HEK293 (cell line): ENCODE results near the gene LGI2.

Experiments
- CTCF ChIA-PET: fragments of 350-600 bp; formaldehyde crosslinking; extraction: SDS; loops from one replicate; lab custom pipeline; 2021; ENCODE audit warnings: antibody characterized with exemption; lab: Yijun Ruan, JAX
- POLR2A ChIA-PET: fragments of 300-600 bp; formaldehyde crosslinking; extraction: SDS; loops from one replicate; lab custom pipeline; 2020; ENCODE audit warnings: antibody characterized with exemption, inconsistent platforms; lab: Yijun Ruan, JAX
- H3K27ac ChIP-seq: fragments of 200-500 bp; sonication (Bioruptor generic); 2 replicates; pipeline ENCODE4 v1.5.1; 2014; ENCODE audit warnings: low read depth, low read length, control low read depth, inconsistent platforms; ENCODE audit errors: extremely low read depth
- H3K36me3 ChIP-seq, 2 experiments: fragments of 200-500 bp in 1 of 2; sonication (Bioruptor generic) in 1 of 2; 1 replicate in 1 of 2; 2 replicates in 1 of 2; pipeline ENCODE4 v1.5.1; 2014 to 2017; ENCODE audit warnings: inconsistent platforms in 2 of 2, low read length in 2 of 2; ENCODE audit not compliant: control insufficient read depth in 2 of 2, insufficient read depth in 1 of 2
- H3K4me1 ChIP-seq: fragments of 200-500 bp; sonication (Bioruptor generic); 2 replicates; pipeline ENCODE4 v1.5.1; 2014; ENCODE audit warnings: mild to moderate bottlenecking, low read length, inconsistent platforms; ENCODE audit not compliant: control insufficient read depth, insufficient read depth
- H3K4me3 ChIP-seq: 2 replicates; pipeline ENCODE4 v1.5.1; 2011; ENCODE audit warnings: low read depth, mild to moderate bottlenecking, control low read depth, low read length, moderate library complexity
- H3K9me3 ChIP-seq: fragments of 200-500 bp; sonication (Bioruptor generic); 2 replicates; pipeline ENCODE4 v1.5.1; 2014; ENCODE audit warnings: low read depth, low read length, inconsistent platforms; ENCODE audit not compliant: control insufficient read depth, insufficient read depth
- BCL11A ChIP-seq: fragments of 450-650 bp; formaldehyde crosslinking; IDR thresholded peaks from 2 replicates; pipeline ENCODE4 v1.5.1; 2016; ENCODE audit warnings: low read depth, missing biosample characterization, missing genetic modification characterization
- KLF8 ChIP-seq: fragments of 450-650 bp; formaldehyde crosslinking; IDR thresholded peaks from 2 replicates; pipeline ENCODE4 v1.5.1; 2016; ENCODE audit warnings: missing biosample characterization, missing genetic modification characterization
- KLF9 ChIP-seq: fragments of 450-650 bp; formaldehyde crosslinking; IDR thresholded peaks from 2 replicates; pipeline ENCODE4 v1.5.1; 2016; ENCODE audit warnings: missing biosample characterization, missing genetic modification characterization, low read depth
- ZBTB48 ChIP-seq: fragments of 450-650 bp; formaldehyde crosslinking; IDR thresholded peaks from 2 replicates; pipeline ENCODE4 v1.5.1; 2016; ENCODE audit warnings: missing biosample characterization, missing genetic modification characterization
- ZFP69B ChIP-seq: fragments of 450-650 bp; formaldehyde crosslinking; IDR thresholded peaks from 2 replicates; pipeline ENCODE4 v1.5.1; 2016; ENCODE audit warnings: missing biosample characterization, missing genetic modification characterization
- ZNF169 ChIP-seq: fragments of 450-650 bp; formaldehyde crosslinking; IDR thresholded peaks from 2 replicates; pipeline ENCODE4 v1.5.1; 2016; ENCODE audit warnings: missing biosample characterization, missing genetic modification characterization
- ZNF214 ChIP-seq: fragments of 450-650 bp; formaldehyde crosslinking; IDR thresholded peaks from 2 replicates; pipeline ENCODE4 v1.5.1; 2017; ENCODE audit warnings: missing biosample characterization, mild to moderate bottlenecking, missing genetic modification characterization, borderline replicate concordance
- ZNF266 ChIP-seq: fragments of 450-650 bp; formaldehyde crosslinking; IDR thresholded peaks from 2 replicates; pipeline ENCODE4 v1.5.1; 2016; ENCODE audit warnings: missing biosample characterization, missing genetic modification characterization, low read depth
- ZNF324 ChIP-seq: fragments of 450-650 bp; formaldehyde crosslinking; IDR thresholded peaks from 2 replicates; pipeline ENCODE4 v1.5.1; 2016; ENCODE audit warnings: missing biosample characterization, missing genetic modification characterization
- ZNF366 ChIP-seq: fragments of 450-650 bp; formaldehyde crosslinking; conservative IDR thresholded peaks from 2 replicates; pipeline ENCODE4 v1.5.1; 2016; ENCODE audit warnings: missing biosample characterization, missing genetic modification characterization
- ZNF555 ChIP-seq: fragments of 450-650 bp; formaldehyde crosslinking; conservative IDR thresholded peaks from 2 replicates; pipeline ENCODE4 v1.5.1; 2017; ENCODE audit warnings: missing biosample characterization, mild to moderate bottlenecking, missing genetic modification characterization, inconsistent platforms
- ZNF571 ChIP-seq: fragments of 450-650 bp; formaldehyde crosslinking; IDR thresholded peaks from 2 replicates; pipeline ENCODE4 v1.5.0; 2017; ENCODE audit warnings: missing biosample characterization, missing genetic modification characterization
- ZNF600 ChIP-seq: fragments of 450-650 bp; formaldehyde crosslinking; IDR thresholded peaks from 2 replicates; pipeline ENCODE4 v1.5.1; 2016; ENCODE audit warnings: missing biosample characterization, missing genetic modification characterization
- ZNF624 ChIP-seq: fragments of 450-650 bp; formaldehyde crosslinking; IDR thresholded peaks from 2 replicates; pipeline ENCODE4 v1.5.1; 2017; ENCODE audit warnings: missing biosample characterization, missing genetic modification characterization
- ZNF677 ChIP-seq: fragments of 450-650 bp; IDR thresholded peaks from 2 replicates; pipeline ENCODE4 v1.5.0; 2018; ENCODE audit warnings: missing biosample characterization, mild to moderate bottlenecking, missing genetic modification characterization, moderate library complexity
- ZNF777 ChIP-seq: fragments of 450-650 bp; formaldehyde crosslinking; IDR thresholded peaks from 2 replicates; pipeline ENCODE4 v1.5.1; 2017; ENCODE audit warnings: missing biosample characterization, missing genetic modification characterization, borderline replicate concordance
- ZNF785 ChIP-seq: fragments of 450-650 bp; formaldehyde crosslinking; IDR thresholded peaks from 2 replicates; pipeline ENCODE4 v1.5.1; 2016; ENCODE audit warnings: missing biosample characterization, missing genetic modification characterization
- ZNF791 ChIP-seq: fragments of 450-650 bp; formaldehyde crosslinking; IDR thresholded peaks from 2 replicates; pipeline ENCODE4 v1.5.1; 2016; ENCODE audit warnings: missing biosample characterization, missing genetic modification characterization
- TF ChIP-seq, protein P1 (sequence below): fragments of 450-650 bp; formaldehyde crosslinking; IDR thresholded peaks from 2 replicates; pipeline ENCODE4 v1.5.1; 2016; ENCODE audit warnings: missing biosample characterization, missing genetic modification characterization, borderline replicate concordance
- TF ChIP-seq, protein P2 (sequence below): fragments of 450-650 bp; formaldehyde crosslinking; IDR thresholded peaks from 2 replicates; pipeline ENCODE4 v1.5.1; 2016; ENCODE audit warnings: missing biosample characterization, missing genetic modification characterization
- TF ChIP-seq, protein P3 (sequence below): fragments of 450-650 bp; formaldehyde crosslinking; IDR thresholded peaks from 2 replicates; pipeline ENCODE4 v1.5.1; 2016; ENCODE audit warnings: missing biosample characterization, missing genetic modification characterization, borderline replicate concordance
- TF ChIP-seq, protein P4 (sequence below): fragments of 450-650 bp; formaldehyde crosslinking; IDR thresholded peaks from 2 replicates; pipeline ENCODE4 v1.5.1; 2016; ENCODE audit warnings: missing biosample characterization, missing genetic modification characterization
- TF ChIP-seq, protein P5 (sequence below): fragments of 450-650 bp; formaldehyde crosslinking; IDR thresholded peaks from 2 replicates; pipeline ENCODE4 v1.5.1; 2017; ENCODE audit warnings: missing biosample characterization, missing genetic modification characterization

Gene LGI2

DNA sequence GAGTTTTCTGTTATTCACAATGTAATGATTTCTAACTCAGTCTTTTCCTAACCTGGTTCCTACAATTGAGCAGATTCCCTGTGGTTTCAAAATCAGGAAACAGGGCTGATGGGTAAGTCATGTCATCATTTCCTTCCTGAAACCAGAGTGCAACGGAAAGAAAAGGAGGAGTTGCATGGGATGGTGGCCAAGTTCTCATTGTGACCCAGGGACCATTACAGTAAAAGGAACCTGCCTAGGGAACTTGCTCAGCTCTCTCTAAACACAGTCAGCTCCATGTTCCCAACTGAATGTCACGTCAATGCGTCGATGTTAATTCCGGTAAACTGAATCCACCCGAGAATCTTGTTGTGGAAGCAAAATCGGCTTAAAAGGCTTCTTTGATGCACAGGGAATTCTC lies 51.2 kb downstream of the LGI2 start (continued):
- TF ChIP-seq, protein P1, sequence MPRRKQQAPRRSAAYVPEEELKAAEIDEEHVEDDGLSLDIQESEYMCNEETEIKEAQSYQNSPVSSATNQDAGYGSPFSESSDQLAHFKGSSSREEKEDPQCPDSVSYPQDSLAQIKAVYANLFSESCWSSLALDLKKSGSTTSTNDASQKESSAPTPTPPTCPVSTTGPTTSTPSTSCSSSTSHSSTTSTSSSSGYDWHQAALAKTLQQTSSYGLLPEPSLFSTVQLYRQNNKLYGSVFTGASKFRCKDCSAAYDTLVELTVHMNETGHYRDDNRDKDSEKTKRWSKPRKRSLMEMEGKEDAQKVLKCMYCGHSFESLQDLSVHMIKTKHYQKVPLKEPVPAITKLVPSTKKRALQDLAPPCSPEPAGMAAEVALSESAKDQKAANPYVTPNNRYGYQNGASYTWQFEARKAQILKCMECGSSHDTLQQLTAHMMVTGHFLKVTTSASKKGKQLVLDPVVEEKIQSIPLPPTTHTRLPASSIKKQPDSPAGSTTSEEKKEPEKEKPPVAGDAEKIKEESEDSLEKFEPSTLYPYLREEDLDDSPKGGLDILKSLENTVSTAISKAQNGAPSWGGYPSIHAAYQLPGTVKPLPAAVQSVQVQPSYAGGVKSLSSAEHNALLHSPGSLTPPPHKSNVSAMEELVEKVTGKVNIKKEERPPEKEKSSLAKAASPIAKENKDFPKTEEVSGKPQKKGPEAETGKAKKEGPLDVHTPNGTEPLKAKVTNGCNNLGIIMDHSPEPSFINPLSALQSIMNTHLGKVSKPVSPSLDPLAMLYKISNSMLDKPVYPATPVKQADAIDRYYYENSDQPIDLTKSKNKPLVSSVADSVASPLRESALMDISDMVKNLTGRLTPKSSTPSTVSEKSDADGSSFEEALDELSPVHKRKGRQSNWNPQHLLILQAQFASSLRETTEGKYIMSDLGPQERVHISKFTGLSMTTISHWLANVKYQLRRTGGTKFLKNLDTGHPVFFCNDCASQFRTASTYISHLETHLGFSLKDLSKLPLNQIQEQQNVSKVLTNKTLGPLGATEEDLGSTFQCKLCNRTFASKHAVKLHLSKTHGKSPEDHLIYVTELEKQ (tag by site-specific recombination): no peak
- TF ChIP-seq ZNF677 (tag by site-specific recombination): no peak
- TF ChIP-seq ZBTB48: no peak
- TF ChIP-seq, protein P2, sequence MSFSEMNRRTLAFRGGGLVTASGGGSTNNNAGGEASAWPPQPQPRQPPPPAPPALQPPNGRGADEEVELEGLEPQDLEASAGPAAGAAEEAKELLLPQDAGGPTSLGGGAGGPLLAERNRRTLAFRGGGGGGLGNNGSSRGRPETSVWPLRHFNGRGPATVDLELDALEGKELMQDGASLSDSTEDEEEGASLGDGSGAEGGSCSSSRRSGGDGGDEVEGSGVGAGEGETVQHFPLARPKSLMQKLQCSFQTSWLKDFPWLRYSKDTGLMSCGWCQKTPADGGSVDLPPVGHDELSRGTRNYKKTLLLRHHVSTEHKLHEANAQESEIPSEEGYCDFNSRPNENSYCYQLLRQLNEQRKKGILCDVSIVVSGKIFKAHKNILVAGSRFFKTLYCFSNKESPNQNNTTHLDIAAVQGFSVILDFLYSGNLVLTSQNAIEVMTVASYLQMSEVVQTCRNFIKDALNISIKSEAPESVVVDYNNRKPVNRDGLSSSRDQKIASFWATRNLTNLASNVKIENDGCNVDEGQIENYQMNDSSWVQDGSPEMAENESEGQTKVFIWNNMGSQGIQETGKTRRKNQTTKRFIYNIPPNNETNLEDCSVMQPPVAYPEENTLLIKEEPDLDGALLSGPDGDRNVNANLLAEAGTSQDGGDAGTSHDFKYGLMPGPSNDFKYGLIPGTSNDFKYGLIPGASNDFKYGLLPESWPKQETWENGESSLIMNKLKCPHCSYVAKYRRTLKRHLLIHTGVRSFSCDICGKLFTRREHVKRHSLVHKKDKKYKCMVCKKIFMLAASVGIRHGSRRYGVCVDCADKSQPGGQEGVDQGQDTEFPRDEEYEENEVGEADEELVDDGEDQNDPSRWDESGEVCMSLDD: no peak
- TF ChIP-seq, protein P3, sequence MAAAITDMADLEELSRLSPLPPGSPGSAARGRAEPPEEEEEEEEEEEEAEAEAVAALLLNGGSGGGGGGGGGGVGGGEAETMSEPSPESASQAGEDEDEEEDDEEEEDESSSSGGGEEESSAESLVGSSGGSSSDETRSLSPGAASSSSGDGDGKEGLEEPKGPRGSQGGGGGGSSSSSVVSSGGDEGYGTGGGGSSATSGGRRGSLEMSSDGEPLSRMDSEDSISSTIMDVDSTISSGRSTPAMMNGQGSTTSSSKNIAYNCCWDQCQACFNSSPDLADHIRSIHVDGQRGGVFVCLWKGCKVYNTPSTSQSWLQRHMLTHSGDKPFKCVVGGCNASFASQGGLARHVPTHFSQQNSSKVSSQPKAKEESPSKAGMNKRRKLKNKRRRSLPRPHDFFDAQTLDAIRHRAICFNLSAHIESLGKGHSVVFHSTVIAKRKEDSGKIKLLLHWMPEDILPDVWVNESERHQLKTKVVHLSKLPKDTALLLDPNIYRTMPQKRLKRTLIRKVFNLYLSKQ (tag by site-specific recombination): no peak
- no peak for TF ChIP-seq ZNF624 (tag by site-specific recombination)

DNA sequence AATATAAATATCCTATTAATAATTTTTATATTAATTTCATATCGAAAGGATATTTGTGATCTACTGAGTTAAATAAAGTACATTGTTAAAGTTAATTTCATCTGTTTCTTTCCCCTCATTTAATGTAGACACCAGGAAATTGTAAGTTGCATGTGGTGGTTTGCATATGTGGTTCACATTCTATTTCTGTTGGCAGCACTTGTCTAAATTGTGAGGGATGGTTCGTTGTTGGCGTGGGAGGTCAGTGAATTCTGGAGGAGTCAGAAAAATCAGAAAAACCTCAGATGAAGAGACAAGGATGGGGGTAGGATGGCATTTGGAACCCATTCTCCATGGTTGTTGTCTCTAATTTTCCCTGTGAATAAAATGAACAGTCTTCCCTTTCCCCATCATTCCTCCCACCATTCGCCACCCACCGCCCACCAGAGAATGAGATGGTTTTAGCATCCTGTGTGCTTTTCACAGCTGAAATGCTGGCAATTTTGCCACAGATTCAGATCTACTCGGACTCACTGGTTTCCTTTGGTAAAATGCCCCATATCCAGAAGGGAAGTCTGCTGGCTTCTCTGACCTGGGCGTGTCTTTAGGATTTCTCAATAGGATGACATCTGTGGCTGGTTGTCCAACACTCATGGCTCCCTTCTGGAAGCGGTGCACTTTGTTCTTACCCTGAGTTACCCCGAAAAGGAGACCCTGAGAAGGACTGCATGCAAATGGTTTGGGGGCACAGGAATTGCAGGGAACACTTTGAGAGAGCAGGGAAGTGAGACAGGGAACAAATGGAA lies 52.3 kb downstream of the LGI2 start:
- Histone ChIP-seq H3K4me1 (no peaks in the 10 kb centered on the region), H3K4me3 (no peak overlapping the region), H3K9me3 (no peaks in the 10 kb centered on the region), H3K36me3 (no peaks in the 10 kb centered on the region)
- CTCF ChIA-PET: interaction anchor here (0.6 to 1.5 kb wide), 3 partner anchors 11 to 506 kb away, joined by 3 to 7 read pairs (median 4); no protein-coding TSS in a partner anchor
- TF ChIP-seq ZNF555: no peak
- TF ChIP-seq, all 188 proteins: peak for 0
- POLR2A ChIA-PET: no interaction called here
- H3K27ac ChIP-seq: no peak overlapping the region

DNA sequence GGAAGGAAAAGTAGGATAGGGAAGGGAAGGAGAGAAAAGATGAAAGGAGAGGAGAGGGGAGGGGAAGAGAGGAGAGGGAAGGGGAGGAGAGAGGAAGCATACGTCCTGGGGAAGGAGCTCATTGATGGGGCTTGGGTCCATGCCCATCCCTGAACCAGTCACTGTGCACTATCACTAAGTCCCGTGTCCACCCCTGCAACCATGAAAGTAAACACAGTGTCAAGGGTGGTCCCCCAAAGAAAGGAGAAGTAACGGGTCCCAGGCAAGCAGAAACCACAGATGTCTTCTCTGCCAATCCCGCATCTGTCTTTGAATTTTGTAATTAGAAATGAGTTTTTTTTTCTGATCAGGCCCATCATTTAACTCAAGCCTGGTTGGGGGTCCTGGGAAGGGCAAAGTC lies 55.2 kb downstream of the LGI2 start:
- ChIA-PET CTCF (no interaction called here), POLR2A (no interaction called here)
- TF ChIP-seq ZNF600 (no peak), KLF9 (no peak), KLF8 (no peak), ZNF571 (tag by site-specific recombination) (no peak), ZNF324 (tag by site-specific recombination) (no peak), ZNF169 (tag by site-specific recombination) (no peak), ZNF266 (tag by site-specific recombination) (no peak), BCL11A (tag by site-specific recombination) (no peak), ZNF785 (tag by site-specific recombination) (no peak), ZNF791 (no peak), ZFP69B (tag by site-specific recombination) (no peak), ZNF366 (tag by site-specific recombination) (no peak), ZNF214 (tag by site-specific recombination) (no peak), ZNF777 (no peak)
- TF ChIP-seq, protein P4, sequence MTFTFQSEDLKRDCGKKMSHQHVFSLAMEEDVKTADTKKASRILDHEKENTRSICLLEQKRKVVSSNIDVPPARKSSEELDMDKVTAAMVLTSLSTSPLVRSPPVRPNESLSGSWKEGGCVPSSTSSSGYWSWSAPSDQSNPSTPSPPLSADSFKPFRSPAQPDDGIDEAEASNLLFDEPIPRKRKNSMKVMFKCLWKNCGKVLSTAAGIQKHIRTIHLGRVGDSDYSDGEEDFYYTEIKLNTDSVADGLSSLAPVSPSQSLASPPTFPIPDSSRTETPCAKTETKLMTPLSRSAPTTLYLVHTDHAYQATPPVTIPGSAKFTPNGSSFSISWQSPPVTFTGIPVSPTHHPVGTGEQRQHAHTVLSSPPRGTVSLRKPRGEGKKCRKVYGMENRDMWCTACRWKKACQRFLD (tag by site-specific recombination): no peak
- TF ChIP-seq, protein P5, sequence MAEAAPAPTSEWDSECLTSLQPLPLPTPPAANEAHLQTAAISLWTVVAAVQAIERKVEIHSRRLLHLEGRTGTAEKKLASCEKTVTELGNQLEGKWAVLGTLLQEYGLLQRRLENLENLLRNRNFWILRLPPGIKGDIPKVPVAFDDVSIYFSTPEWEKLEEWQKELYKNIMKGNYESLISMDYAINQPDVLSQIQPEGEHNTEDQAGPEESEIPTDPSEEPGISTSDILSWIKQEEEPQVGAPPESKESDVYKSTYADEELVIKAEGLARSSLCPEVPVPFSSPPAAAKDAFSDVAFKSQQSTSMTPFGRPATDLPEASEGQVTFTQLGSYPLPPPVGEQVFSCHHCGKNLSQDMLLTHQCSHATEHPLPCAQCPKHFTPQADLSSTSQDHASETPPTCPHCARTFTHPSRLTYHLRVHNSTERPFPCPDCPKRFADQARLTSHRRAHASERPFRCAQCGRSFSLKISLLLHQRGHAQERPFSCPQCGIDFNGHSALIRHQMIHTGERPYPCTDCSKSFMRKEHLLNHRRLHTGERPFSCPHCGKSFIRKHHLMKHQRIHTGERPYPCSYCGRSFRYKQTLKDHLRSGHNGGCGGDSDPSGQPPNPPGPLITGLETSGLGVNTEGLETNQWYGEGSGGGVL (tag by site-specific recombination): no peak

More for the DNA sequence above, 55.2 kb downstream of the LGI2 start:
- no peaks in the 10 kb centered on the region for H3K36me3 ChIP-seq
- H3K27ac ChIP-seq: no peak overlapping the region
- H3K4me1 ChIP-seq: no peaks in the 10 kb centered on the region
- no peaks in the 10 kb centered on the region for H3K9me3 ChIP-seq
- no peak overlapping the region for H3K4me3 ChIP-seq
